Activated effector memory CD4-positive, alpha-beta T cell treated with Interleukin-2 at 50 U/mL for 16 hours (primary cell): Measurements from ENCODE around the gene NUP155.
A peak's percentile ranks its signal among the peaks of the same experiment; 100 is the strongest.
"Not testable (repeated sequence)": the region's sequence is repeated elsewhere in the genome, so short reads cannot be mapped to it uniquely, and the experiment has no call there.

ENCODE experiments used
- DNase-seq: peaks from one replicate; pipeline ENCODE4 v3.0.0-alpha.2; 2020

Gene NUP155

GRCh38 chr5:37370864-37371726, at the start of gene NUP155:
Gene NUP155, minus strand, starts transcription at chr5:37371106. Its CDS starts 129 bp downstream, at chr5:37370977.
- DNase-seq, result peak; percentile 82

- no peak for DNase-seq
Measured at GRCh38 chr5:37417347-37417746, 46.4 kb upstream of the NUP155 start.

GRCh38 chr5:37415456-37415855, 44.5 kb upstream of the NUP155 start:
- DNase-seq, result not testable (repeated sequence)

GRCh38 chr5:37412515-37412914, 41.6 kb upstream of the NUP155 start:
- DNase-seq, result no peak

- DNase-seq, result no peak
Measured at GRCh38 chr5:37400501-37400900, 29.6 kb upstream of the NUP155 start.

GRCh38 chr5:37396352-37396751, 25.4 kb upstream of the NUP155 start:
- DNase-seq, result no peak

GRCh38 chr5:37391591-37391990, 20.7 kb upstream of the NUP155 start:
- DNase-seq, result no peak

GRCh38 chr5:37379100-37379628, 8.3 kb upstream of the NUP155 start, which contains the start of gene WDR70:
Gene WDR70, plus strand, starts transcription at chr5:37379318. Its CDS starts 50 bp downstream, at chr5:37379368.
- peak; percentile 76 for DNase-seq

- not testable (repeated sequence) for DNase-seq
Measured at GRCh38 chr5:37378066-37378465, 7.2 kb upstream of the NUP155 start.

GRCh38 chr5:37375091-37375490, 4.2 kb upstream of the NUP155 start:
- no peak for DNase-seq

GRCh38 chr5:37370550-37370863, 399 bp downstream of the NUP155 start:
- DNase-seq, result no peak

- no peak for DNase-seq
Measured at GRCh38 chr5:37355161-37355560, 15.7 kb downstream of the NUP155 start.

GRCh38 chr5:37342741-37343140, 28.2 kb downstream of the NUP155 start:
- not testable (repeated sequence) for DNase-seq

GRCh38 chr5:37334754-37335153, 36.2 kb downstream of the NUP155 start:
- DNase-seq, result not testable (repeated sequence)

GRCh38 chr5:37326536-37326935, 44.4 kb downstream of the NUP155 start:
- DNase-seq, result no peak

- no peak for DNase-seq
Measured at GRCh38 chr5:37323607-37324006, 47.3 kb downstream of the NUP155 start.

GRCh38 chr5:37319037-37319782, 51.7 kb downstream of the NUP155 start:
- DNase-seq, result no peak

- no peak for DNase-seq
Measured at GRCh38 chr5:37316027-37316426, 54.9 kb downstream of the NUP155 start.

- no peak for DNase-seq
Measured at GRCh38 chr5:37310360-37310759, 60.5 kb downstream of the NUP155 start.

GRCh38 chr5:37308793-37309192, 62.1 kb downstream of the NUP155 start:
- no peak for DNase-seq

GRCh38 chr5:37304888-37305287, 66.0 kb downstream of the NUP155 start:
- DNase-seq, result no peak

GRCh38 chr5:37296313-37296712, 74.6 kb downstream of the NUP155 start:
- DNase-seq, result not testable (repeated sequence)

GRCh38 chr5:37283214-37283820, 87.6 kb downstream of the NUP155 start:
- DNase-seq, result no peak
